HUES6 (cell line): ENCODE data around the gene SIRPA.

Experiments used
- H3K27ac ChIP-seq: 2 replicates; pipeline ENCODE4 v1.7.0; 2013; ENCODE audit warnings: low read depth, mild to moderate bottlenecking, low read length, inconsistent platforms
- H3K27me3 ChIP-seq: 2 replicates; pipeline ENCODE4 v1.6.1; 2013; ENCODE audit warnings: low read length; ENCODE audit not compliant: control insufficient read depth, insufficient read depth
- H3K36me3 ChIP-seq: 2 replicates; pipeline ENCODE4 v1.6.1; 2013; ENCODE audit warnings: low read length; ENCODE audit not compliant: control insufficient read depth, insufficient read depth
- H3K4me1 ChIP-seq: 2 replicates; pipeline ENCODE4 v1.6.1; 2013; ENCODE audit warnings: low read length; ENCODE audit not compliant: control insufficient read depth, insufficient read depth
- H3K4me3 ChIP-seq: 2 replicates; pipeline ENCODE4 v1.5.1; 2013; ENCODE audit warnings: low read depth, low read length
- H3K9ac ChIP-seq: one replicate; pipeline ENCODE4 v1.6.1; 2013; ENCODE audit warnings: mild to moderate bottlenecking, low read length
- H3K9me3 ChIP-seq: 2 replicates; pipeline ENCODE4 v1.6.1; 2013; ENCODE audit warnings: low read depth, low read length; ENCODE audit not compliant: control insufficient read depth, insufficient read depth

Gene SIRPA

GRCh38 chr20:1898482-1899240, 3.5 kb downstream of the SIRPA start:
- H3K9me3 ChIP-seq = no peaks in the 10 kb centered on the region
- peaks cover 21% of the 10 kb centered on the region for H3K4me1 ChIP-seq
- no peak overlapping the region for H3K9ac ChIP-seq
- no peak overlapping the region for H3K4me3 ChIP-seq
- no peaks in the 10 kb centered on the region for H3K36me3 ChIP-seq
- no peak overlapping the region for H3K27ac ChIP-seq
- H3K27me3 ChIP-seq = peaks cover 19% of the 10 kb centered on the region

GRCh38 chr20:1899241-1899525, 4.0 kb downstream of the SIRPA start:
- Histone ChIP-seq H3K9ac (no peak overlapping the region), H3K27me3 (peaks cover 16% of the 10 kb centered on the region), H3K4me1 (peaks cover 21% of the 10 kb centered on the region), H3K27ac (no peak overlapping the region), H3K36me3 (no peaks in the 10 kb centered on the region), H3K9me3 (no peaks in the 10 kb centered on the region), H3K4me3 (no peak overlapping the region)

GRCh38 chr20:1900321-1900801, 5.2 kb downstream of the SIRPA start:
- H3K4me1 ChIP-seq = peaks cover 21% of the 10 kb centered on the region
- no peaks in the 10 kb centered on the region for H3K9me3 ChIP-seq
- no peaks in the 10 kb centered on the region for H3K36me3 ChIP-seq
- no peak overlapping the region for H3K4me3 ChIP-seq
- H3K27ac ChIP-seq = no peak overlapping the region
- H3K9ac ChIP-seq = no peak overlapping the region
- peaks cover 15% of the 10 kb centered on the region for H3K27me3 ChIP-seq

GRCh38 chr20:1901704-1902103, 6.5 kb downstream of the SIRPA start:
- Histone ChIP-seq H3K36me3 (no peaks in the 10 kb centered on the region), H3K9ac (no peak overlapping the region), H3K27me3 (peaks cover 2% of the 10 kb centered on the region; the same call in 1 of the 2 replicates), H3K9me3 (no peaks in the 10 kb centered on the region), H3K27ac (no peak overlapping the region), H3K4me3 (no peak overlapping the region), H3K4me1 (peaks cover 11% of the 10 kb centered on the region)

- Histone ChIP-seq H3K27ac (no peak overlapping the region), H3K27me3 (no peaks in the 10 kb centered on the region), H3K9ac (no peak overlapping the region), H3K9me3 (no peaks in the 10 kb centered on the region), H3K4me3 (no peak overlapping the region), H3K4me1 (peaks cover 11% of the 10 kb centered on the region), H3K36me3 (no peaks in the 10 kb centered on the region)
These were observed 7.0 kb downstream of the SIRPA start for GRCh38 chr20:1902188-1902587.

GRCh38 chr20:1904135-1904534, 8.9 kb downstream of the SIRPA start:
- no peaks in the 10 kb centered on the region for H3K27me3 ChIP-seq
- no peak overlapping the region for H3K4me3 ChIP-seq
- peaks cover 18% of the 10 kb centered on the region for H3K4me1 ChIP-seq
- H3K27ac ChIP-seq = no peak overlapping the region
- no peaks in the 10 kb centered on the region for H3K36me3 ChIP-seq
- no peak overlapping the region for H3K9ac ChIP-seq
- no peaks in the 10 kb centered on the region for H3K9me3 ChIP-seq

- H3K4me3 ChIP-seq = no peak overlapping the region
- no peak overlapping the region for H3K27ac ChIP-seq
- peaks cover 12% of the 10 kb centered on the region for H3K4me1 ChIP-seq
- H3K9ac ChIP-seq = no peak overlapping the region
- no peaks in the 10 kb centered on the region for H3K36me3 ChIP-seq
- no peaks in the 10 kb centered on the region for H3K9me3 ChIP-seq
- H3K27me3 ChIP-seq = no peaks in the 10 kb centered on the region
These were observed 9.8 kb downstream of the SIRPA start for GRCh38 chr20:1905009-1905408.

GRCh38 chr20:1905693-1906092, 10.5 kb downstream of the SIRPA start:
- no peak overlapping the region for H3K9ac ChIP-seq
- H3K4me1 ChIP-seq = peaks cover 9% of the 10 kb centered on the region
- H3K9me3 ChIP-seq = no peaks in the 10 kb centered on the region
- H3K4me3 ChIP-seq = no peak overlapping the region
- no peak overlapping the region for H3K27ac ChIP-seq
- no peaks in the 10 kb centered on the region for H3K27me3 ChIP-seq
- H3K36me3 ChIP-seq = no peaks in the 10 kb centered on the region

- Histone ChIP-seq H3K4me1 (peaks cover 7% of the 10 kb centered on the region), H3K36me3 (no peaks in the 10 kb centered on the region), H3K9ac (no peak overlapping the region), H3K27ac (no peak overlapping the region), H3K27me3 (no peaks in the 10 kb centered on the region), H3K4me3 (no peak overlapping the region), H3K9me3 (no peaks in the 10 kb centered on the region)
These were observed 11.3 kb downstream of the SIRPA start for GRCh38 chr20:1906361-1907051.

- H3K4me1 ChIP-seq = peaks cover 7% of the 10 kb centered on the region
- no peaks in the 10 kb centered on the region for H3K27me3 ChIP-seq
- H3K27ac ChIP-seq = no peak overlapping the region
- no peak overlapping the region for H3K9ac ChIP-seq
- H3K9me3 ChIP-seq = no peaks in the 10 kb centered on the region
- H3K4me3 ChIP-seq = no peak overlapping the region
- no peaks in the 10 kb centered on the region for H3K36me3 ChIP-seq
These were observed 12.4 kb downstream of the SIRPA start for GRCh38 chr20:1907586-1907985.

GRCh38 chr20:1908191-1908590, 13.0 kb downstream of the SIRPA start:
- H3K27ac ChIP-seq = no peak overlapping the region
- no peak overlapping the region for H3K4me3 ChIP-seq
- no peaks in the 10 kb centered on the region for H3K27me3 ChIP-seq
- H3K9ac ChIP-seq = no peak overlapping the region
- H3K4me1 ChIP-seq = peaks cover 7% of the 10 kb centered on the region
- H3K36me3 ChIP-seq = no peaks in the 10 kb centered on the region
- H3K9me3 ChIP-seq = no peaks in the 10 kb centered on the region
